H9 (cell line): ENCODE data around the gene GSE1. TPM values are rescaled to one million over a fixed set of nuclear protein-coding genes. Genes with fewer than 3 reads are reported as not detected.

Experiments
- DNase-seq: peaks from one replicate; pipeline ENCODE4 v3.0.0-alpha.2; 2017
- H2AFZ ChIP-seq: one replicate; pipeline ENCODE4 v1.6.1; 2013; ENCODE audit warnings: mild to moderate bottlenecking, low read length, control low read depth, moderate library complexity
- H2AK5ac ChIP-seq: 2 replicates; pipeline ENCODE4 v1.6.1; 2013; ENCODE audit warnings: low read length, control low read depth, mixed read lengths; ENCODE audit not compliant: insufficient read length
- H2BK120ac ChIP-seq: one replicate; pipeline ENCODE4 v1.6.1; 2013; ENCODE audit warnings: low read depth, mild to moderate bottlenecking, low read length, control low read depth, inconsistent platforms; ENCODE audit not compliant: poor library complexity, severe bottlenecking
- H2BK12ac ChIP-seq: 2 replicates; pipeline ENCODE4 v1.6.1; 2013; ENCODE audit warnings: low read length, control low read depth, mixed read lengths, low read depth; ENCODE audit not compliant: insufficient read length
- H2BK15ac ChIP-seq: 2 replicates; pipeline ENCODE4 v1.6.1; 2013; ENCODE audit warnings: low read depth, low read length, control low read depth
- H2BK20ac ChIP-seq: one replicate; pipeline ENCODE4 v1.6.1; 2013; ENCODE audit warnings: low read depth, mild to moderate bottlenecking, low read length, control low read depth, inconsistent platforms; ENCODE audit not compliant: poor library complexity, severe bottlenecking
- H2BK5ac ChIP-seq: 2 replicates; pipeline ENCODE4 v1.6.1; 2013; ENCODE audit warnings: low read length, control low read depth, mixed read lengths; ENCODE audit not compliant: insufficient read length
- H3K14ac ChIP-seq: 2 replicates; pipeline ENCODE4 v1.6.1; 2013; ENCODE audit warnings: low read length, control low read depth; ENCODE audit not compliant: insufficient read depth
- H3K18ac ChIP-seq: 2 replicates; pipeline ENCODE4 v1.6.1; 2013; ENCODE audit warnings: low read depth, mild to moderate bottlenecking, mixed read lengths, low read length, control low read depth; ENCODE audit not compliant: insufficient read length
- H3K23ac ChIP-seq: 2 replicates; pipeline ENCODE4 v1.6.1; 2013; ENCODE audit warnings: low read length, control low read depth, mixed read lengths, low read depth; ENCODE audit not compliant: insufficient read length
- H3K23me2 ChIP-seq: 2 replicates; pipeline ENCODE4 v1.6.1; 2013; ENCODE audit warnings: low read depth, mild to moderate bottlenecking, mixed read lengths, low read length, control low read depth; ENCODE audit not compliant: insufficient read length, poor library complexity, severe bottlenecking
- H3K27ac ChIP-seq: 2 replicates; pipeline ENCODE4 v1.5.1; 2013; ENCODE audit warnings: low read length, control low read depth, mixed read lengths, low read depth; ENCODE audit not compliant: insufficient read length
- H3K27me3 ChIP-seq: 2 replicates; pipeline ENCODE4 v1.6.1; 2013; ENCODE audit warnings: low read length, control low read depth, inconsistent platforms; ENCODE audit not compliant: insufficient read depth
- H3K4ac ChIP-seq: 2 replicates; pipeline ENCODE4 v1.6.1; 2013; ENCODE audit warnings: low read depth, mild to moderate bottlenecking, control low read depth, inconsistent platforms, low read length, moderate library complexity
- H3K4me1 ChIP-seq: 2 replicates; pipeline ENCODE4 v1.6.1; 2013; ENCODE audit warnings: low read length, control low read depth, inconsistent platforms; ENCODE audit not compliant: insufficient read depth
- H3K4me2 ChIP-seq: 2 replicates; pipeline ENCODE4 v1.6.1; 2013; ENCODE audit warnings: low read length, control low read depth, mixed read lengths; ENCODE audit not compliant: insufficient read length, insufficient read depth
- H3K56ac ChIP-seq: 2 replicates; pipeline ENCODE4 v1.6.1; 2013; ENCODE audit warnings: low read depth, mild to moderate bottlenecking, mixed read lengths, low read length, control low read depth; ENCODE audit not compliant: insufficient read length
- H3K79me1 ChIP-seq: 2 replicates; pipeline ENCODE4 v1.6.1; 2013; ENCODE audit warnings: low read depth, mild to moderate bottlenecking, moderate library complexity, low read length, control low read depth, inconsistent platforms; ENCODE audit not compliant: insufficient read depth, poor library complexity, severe bottlenecking
- H3K79me2 ChIP-seq: 2 replicates; pipeline ENCODE4 v1.6.1; 2013; ENCODE audit warnings: low read length, control low read depth, inconsistent platforms; ENCODE audit not compliant: insufficient read depth
- H3K9ac ChIP-seq: 2 replicates; pipeline ENCODE4 v1.6.1; 2013; ENCODE audit warnings: low read length, control low read depth, mixed read lengths; ENCODE audit not compliant: insufficient read length; ENCODE audit errors: extremely low read depth
- H3K9me3 ChIP-seq: one replicate; pipeline ENCODE4 v1.6.1; 2013; ENCODE audit warnings: low read depth, low read length, inconsistent platforms; ENCODE audit not compliant: control insufficient read depth
- H3T11ph ChIP-seq: one replicate; pipeline ENCODE4 v1.6.1; 2013; ENCODE audit warnings: mild to moderate bottlenecking, low read length, control low read depth, inconsistent platforms
- H4K20me1 ChIP-seq: one replicate; pipeline ENCODE4 v1.6.1; 2013; ENCODE audit not compliant: control insufficient read depth, insufficient read length, insufficient read depth
- H4K5ac ChIP-seq: 2 replicates; pipeline ENCODE4 v1.6.1; 2013; ENCODE audit warnings: low read depth, mild to moderate bottlenecking, mixed read lengths, low read length, control low read depth; ENCODE audit not compliant: insufficient read length
- H4K8ac ChIP-seq: replicated peaks from 2 replicates; pipeline ENCODE4 v1.6.1; 2013; ENCODE audit warnings: low read length, control low read depth, mixed read lengths, low read depth; ENCODE audit not compliant: insufficient read length
- H4K91ac ChIP-seq: 2 replicates; pipeline ENCODE4 v1.6.1; 2013; ENCODE audit warnings: low read depth, mild to moderate bottlenecking, moderate library complexity, mixed read lengths, low read length, control low read depth; ENCODE audit not compliant: insufficient read length
- H3K27ac Mint-ChIP-seq, 3 experiments: 2 replicates in 2 of 3; 3 replicates in 1 of 3; pipeline ENCODE4 v1.8.0; 2020 to 2021; ENCODE audit warnings: mixed read lengths in 3 of 3, mild to moderate bottlenecking in 1 of 3, moderate library complexity in 1 of 3
- H3K27me3 Mint-ChIP-seq: 2 replicates; pipeline ENCODE4 v1.8.0; 2021; ENCODE audit warnings: low read depth, mild to moderate bottlenecking, moderate library complexity, mixed read lengths
- H3K36me3 Mint-ChIP-seq, 3 experiments: 2 replicates in 2 of 3; 3 replicates in 1 of 3; pipeline ENCODE4 v1.8.0; 2020 to 2021; ENCODE audit warnings: low read depth in 3 of 3, mixed read lengths in 3 of 3; ENCODE audit not compliant: insufficient read depth in 1 of 3
- H3K4me1 Mint-ChIP-seq, 2 experiments: 2 replicates each; pipeline ENCODE4 v1.8.0; 2020; ENCODE audit warnings: mixed read lengths in 2 of 2
- H3K4me3 Mint-ChIP-seq, 2 experiments: 2 replicates in 1 of 2; 3 replicates in 1 of 2; pipeline ENCODE4 v1.8.0; 2020 to 2021; ENCODE audit warnings: mild to moderate bottlenecking in 2 of 2, mixed read lengths in 2 of 2, moderate library complexity in 1 of 2
- H3K9me3 Mint-ChIP-seq, 2 experiments: 2 replicates in 1 of 2; 3 replicates in 1 of 2; pipeline ENCODE4 v1.8.0; 2020; ENCODE audit warnings: mild to moderate bottlenecking in 2 of 2, mixed read lengths in 2 of 2, moderate library complexity in 1 of 2
- CTCF ChIP-seq: fragments of 200-600 bp; sonication (generic); conservative IDR thresholded peaks from 3 replicates; pipeline ENCODE4 v1.8.0; 2021; ENCODE audit warnings: antibody characterized with exemption, mild to moderate bottlenecking
- WGBS: extraction: QIAGEN DNeasy Blood & Tissue Kit; methylation state at CpG from one replicate; pipeline ENCODE4 v1.1.7; 2013; ENCODE audit warnings: missing lambda C conversion rate, low lambda C conversion rate, mixed read lengths; ENCODE audit not compliant: insufficient read length; ENCODE audit errors: extremely low coverage; 5-methylcytosine and 5-hydroxymethylcytosine counted together
- total RNA-seq: library from RNA; stranded (reverse); gene quantifications from 2 replicates; pipeline ENCODE4 v1.2.1, GENCODE V29; 2021

The GSE1 gene
- total RNA-seq, 1 experiment from 2014 or later = 125 TPM

- H3K79me2 ChIP-seq = peaks cover 12% of the 10 kb centered on the region; the same call in 1 of the 2 replicates
- Mint-ChIP-seq H3K4me1 (peaks cover 6 to 13% of the 10 kb centered on the region in 2 experiments; a peak in 3 of 4 replicates), H3K27me3 (no peaks in the 10 kb centered on the region), H3K4me3 (no peak overlapping the region), H3K9me3 (no peaks in the 10 kb centered on the region), H3K36me3 (peaks cover 0 to 18% (median 9%) of the 10 kb centered on the region in 3 experiments; a peak in 5 of 7 replicates), H3K27ac (peak overlapping the region in 1 of 3 experiments; percentile 32; a peak in 2 of 7 replicates)
- H2BK12ac ChIP-seq = no peak overlapping the region
- no peak for DNase-seq
- no peak overlapping the region for H2AK5ac ChIP-seq
- H4K20me1 ChIP-seq = peaks cover 1% of the 10 kb centered on the region
- H2BK120ac ChIP-seq = no peak overlapping the region
- no peak overlapping the region for H3K18ac ChIP-seq
- no peak overlapping the region for H3K4ac ChIP-seq
- TF ChIP-seq CTCF = no peak
- H3K23ac ChIP-seq = no peak overlapping the region
- no peaks in the 10 kb centered on the region for H3K23me2 ChIP-seq
- H3K9ac ChIP-seq = no peak overlapping the region
- no peak overlapping the region for H4K8ac ChIP-seq
- H3K79me1 ChIP-seq = no peaks in the 10 kb centered on the region
- H3T11ph ChIP-seq = no peak overlapping the region
- no peaks in the 10 kb centered on the region for H3K27me3 ChIP-seq
- H2AFZ ChIP-seq = no peak overlapping the region
- H2BK20ac ChIP-seq = no peak overlapping the region
- no peak overlapping the region; the same call in 1 of the 2 replicates for H3K14ac ChIP-seq
- no peak overlapping the region for H3K4me2 ChIP-seq
- no peak overlapping the region for H3K27ac ChIP-seq
- H3K4me1 ChIP-seq = no peaks in the 10 kb centered on the region
- no CpG with 5 or more reads among the region's 26 CpGs for WGBS
- no peak overlapping the region for H4K5ac ChIP-seq
- H2BK5ac ChIP-seq = no peak overlapping the region
- no peak overlapping the region for H2BK15ac ChIP-seq
- H3K56ac ChIP-seq = no peak overlapping the region
- H3K9me3 ChIP-seq = no peaks in the 10 kb centered on the region
- no peak overlapping the region for H4K91ac ChIP-seq
These were observed 22.5 kb downstream of the GSE1 start for GRCh38 chr16:85635545-85636140.
